ENCODE results near the gene SLC34A3.

SLC34A3 gene

DNA sequence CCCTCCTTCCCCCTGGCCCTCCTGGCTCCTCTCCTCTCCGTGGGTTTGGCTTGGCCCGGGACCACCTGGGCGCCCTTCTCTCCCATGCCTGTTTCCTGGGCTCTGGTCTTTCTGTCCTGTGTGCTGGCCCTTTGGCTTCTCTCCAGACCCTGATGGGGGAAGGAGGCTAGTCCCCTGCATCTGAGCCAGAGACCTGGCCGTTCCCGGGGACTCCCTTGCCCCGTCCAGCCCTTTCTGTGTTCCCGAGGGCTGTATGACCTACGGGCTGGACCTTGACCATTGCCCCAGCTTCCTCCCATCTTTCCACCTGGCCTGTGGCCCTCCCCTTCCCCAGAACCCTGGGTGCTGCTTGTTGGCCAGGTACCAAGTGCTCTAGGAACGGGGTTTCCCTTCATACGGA lies 32.8 kb downstream of the SLC34A3 start:
- TF ChIP-seq, protein P1, sequence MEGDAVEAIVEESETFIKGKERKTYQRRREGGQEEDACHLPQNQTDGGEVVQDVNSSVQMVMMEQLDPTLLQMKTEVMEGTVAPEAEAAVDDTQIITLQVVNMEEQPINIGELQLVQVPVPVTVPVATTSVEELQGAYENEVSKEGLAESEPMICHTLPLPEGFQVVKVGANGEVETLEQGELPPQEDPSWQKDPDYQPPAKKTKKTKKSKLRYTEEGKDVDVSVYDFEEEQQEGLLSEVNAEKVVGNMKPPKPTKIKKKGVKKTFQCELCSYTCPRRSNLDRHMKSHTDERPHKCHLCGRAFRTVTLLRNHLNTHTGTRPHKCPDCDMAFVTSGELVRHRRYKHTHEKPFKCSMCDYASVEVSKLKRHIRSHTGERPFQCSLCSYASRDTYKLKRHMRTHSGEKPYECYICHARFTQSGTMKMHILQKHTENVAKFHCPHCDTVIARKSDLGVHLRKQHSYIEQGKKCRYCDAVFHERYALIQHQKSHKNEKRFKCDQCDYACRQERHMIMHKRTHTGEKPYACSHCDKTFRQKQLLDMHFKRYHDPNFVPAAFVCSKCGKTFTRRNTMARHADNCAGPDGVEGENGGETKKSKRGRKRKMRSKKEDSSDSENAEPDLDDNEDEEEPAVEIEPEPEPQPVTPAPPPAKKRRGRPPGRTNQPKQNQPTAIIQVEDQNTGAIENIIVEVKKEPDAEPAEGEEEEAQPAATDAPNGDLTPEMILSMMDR (IDR thresholded peaks at IDR 0.05; ENCODE audit: borderline replicate concordance, insufficient read depth, low read depth, low read length): no peak
- no peak overlapping the region for H3K4me3 ChIP-seq (ENCODE audit: low read depth, low read length)

DNA sequence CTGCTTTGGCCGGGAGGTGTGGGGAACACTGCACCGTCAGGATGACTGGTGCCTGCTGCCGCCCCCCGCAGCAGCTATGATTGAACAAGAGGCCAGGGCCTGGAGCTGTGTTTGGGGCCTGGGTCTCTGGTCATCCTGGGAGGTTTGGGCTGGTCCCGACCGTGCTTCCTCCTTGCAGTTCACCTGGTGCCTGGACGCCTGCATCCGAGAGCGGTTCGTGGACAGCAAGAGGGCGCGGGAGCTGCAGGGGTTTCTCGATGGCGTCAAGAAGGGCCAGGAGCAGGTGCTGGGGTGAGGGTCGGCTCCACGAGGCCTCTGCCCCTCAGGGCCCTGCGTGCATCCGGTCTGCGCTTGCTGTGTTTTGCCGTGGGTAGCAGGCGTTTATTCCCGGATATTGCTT lies 33.4 kb downstream of the SLC34A3 start:
- TF ChIP-seq, protein P1 (IDR thresholded peaks at IDR 0.05; ENCODE audit: borderline replicate concordance, insufficient read depth, low read depth, low read length): no peak
- H3K4me3 ChIP-seq (ENCODE audit: low read depth, low read length): no peak overlapping the region

DNA sequence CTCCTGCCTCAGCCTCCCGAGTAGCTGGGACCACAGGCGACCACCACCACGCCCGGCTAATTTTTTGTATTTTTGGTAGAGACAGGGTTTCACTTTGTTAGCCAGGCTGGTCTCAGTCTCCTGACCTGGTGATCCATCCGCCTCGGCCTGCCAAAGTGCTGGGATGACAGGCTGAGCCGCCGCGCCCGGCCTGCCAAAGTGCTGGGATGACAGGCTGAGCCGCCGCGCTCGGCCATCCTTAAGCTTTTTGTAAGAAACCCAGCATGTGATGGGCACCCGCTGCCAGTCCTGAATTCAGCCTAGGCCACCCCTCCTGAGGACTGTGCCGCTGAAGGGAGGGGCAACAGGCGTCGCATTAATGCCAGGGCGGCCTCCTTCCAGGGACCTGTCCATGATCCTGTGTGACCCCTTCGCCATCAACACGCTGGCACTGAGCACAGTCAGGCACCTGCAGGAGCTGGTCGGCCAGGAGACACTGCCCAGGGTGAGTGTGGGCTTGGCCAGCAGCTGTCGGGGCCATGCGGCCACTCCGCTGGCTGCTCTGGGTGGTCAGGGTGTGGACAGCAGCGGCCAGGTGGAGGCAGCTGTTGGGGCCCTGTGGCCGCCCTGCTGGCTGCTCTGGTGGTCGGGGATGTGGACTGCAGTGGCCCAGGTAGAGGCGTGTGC lies 34.9 kb downstream of the SLC34A3 start:
- no peak overlapping the region for H3K4me3 ChIP-seq (ENCODE audit: low read depth, low read length)
- TF ChIP-seq, protein P1 (IDR thresholded peaks at IDR 0.05; ENCODE audit: borderline replicate concordance, insufficient read depth, low read depth, low read length): no peak

DNA sequence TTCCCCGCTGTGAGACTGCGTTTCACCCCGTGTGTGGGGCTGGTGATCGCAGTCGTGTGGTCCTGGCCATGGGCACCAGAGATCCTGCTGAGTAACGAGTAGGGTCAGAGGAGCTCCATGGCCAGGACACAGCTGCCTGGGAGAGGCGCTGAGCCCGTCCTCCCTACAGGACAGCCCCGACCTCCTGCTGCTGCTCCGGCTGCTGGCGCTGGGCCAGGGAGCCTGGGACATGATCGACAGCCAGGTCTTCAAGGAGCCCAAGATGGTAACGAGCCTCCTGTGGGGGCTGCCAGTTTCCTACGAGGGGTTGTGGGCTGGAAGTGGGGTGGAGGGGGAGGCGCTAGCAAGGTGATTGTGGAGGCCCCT lies 35.4 kb downstream of the SLC34A3 start:
- H3K4me3 ChIP-seq (ENCODE audit: low read depth, low read length): no peak overlapping the region
- TF ChIP-seq, protein P1 (IDR thresholded peaks at IDR 0.05; ENCODE audit: borderline replicate concordance, insufficient read depth, low read depth, low read length): no peak

DNA sequence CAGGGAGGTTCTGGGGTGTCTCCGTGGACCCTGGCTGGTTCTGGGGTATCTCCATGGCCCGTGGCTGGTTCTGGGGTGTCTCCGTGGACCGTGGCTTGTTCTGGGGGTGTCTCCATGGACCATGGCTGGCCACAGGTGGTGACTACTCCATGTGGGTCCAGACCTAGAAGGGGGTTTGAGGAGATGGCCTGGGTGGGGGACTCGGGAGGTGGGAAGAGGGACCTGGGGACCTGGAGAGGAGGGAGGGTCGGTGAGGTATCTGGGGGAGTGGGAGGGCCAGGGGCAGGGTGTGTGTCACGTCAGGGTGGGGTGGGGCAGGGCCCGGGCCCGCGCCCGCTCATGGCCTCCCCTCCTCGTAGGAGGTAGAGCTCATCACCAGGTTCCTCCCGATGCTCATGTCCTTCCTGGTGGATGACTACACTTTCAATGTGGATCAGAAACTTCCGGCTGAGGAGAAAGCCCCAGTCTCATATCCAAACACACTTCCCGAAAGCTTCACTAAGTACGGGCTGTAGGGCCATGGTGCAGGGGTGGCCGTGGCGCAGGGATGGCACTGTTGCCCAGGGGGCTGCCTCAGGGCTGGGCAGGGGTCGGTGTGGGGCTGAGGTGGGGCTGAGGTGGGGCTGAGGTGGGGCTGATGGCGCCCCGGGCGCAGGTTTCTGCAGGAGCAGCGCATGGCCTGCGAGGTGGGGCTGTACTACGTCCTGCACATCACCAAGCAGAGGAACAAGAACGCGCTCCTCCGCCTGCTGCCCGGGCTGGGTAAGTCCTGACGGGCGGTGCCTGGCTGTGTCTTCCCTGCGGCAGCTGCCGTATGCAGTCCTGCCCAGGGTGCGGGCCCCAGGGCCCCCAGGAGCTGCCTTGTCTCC lies 36.1 kb downstream of the SLC34A3 start:
- TF ChIP-seq, protein P1 (IDR thresholded peaks at IDR 0.05; ENCODE audit: borderline replicate concordance, insufficient read depth, low read depth, low read length): no peak
- H3K4me3 ChIP-seq (ENCODE audit: low read depth, low read length): no peak overlapping the region

DNA sequence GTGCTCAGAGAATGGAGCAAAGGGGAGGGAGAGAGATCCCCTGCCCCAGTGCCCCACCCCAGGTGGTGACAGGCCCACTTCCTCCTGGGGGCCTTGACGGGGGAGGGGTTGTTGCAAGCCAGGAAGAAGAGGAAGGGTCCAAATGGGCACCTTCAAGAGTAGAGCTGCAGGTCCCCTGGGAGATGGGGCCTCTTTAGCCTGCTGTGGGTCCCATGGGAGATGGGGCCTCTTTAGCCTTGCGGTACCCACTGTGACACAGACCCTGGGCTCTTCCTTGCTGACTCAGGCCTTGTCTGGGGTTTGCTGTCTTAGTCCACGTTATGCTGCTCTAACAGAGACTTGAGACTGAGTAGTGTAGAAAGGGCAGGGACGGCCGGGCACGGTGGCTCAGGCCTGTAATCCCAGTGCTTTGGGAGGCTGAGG lies 37.2 kb downstream of the SLC34A3 start:
- H3K4me3 ChIP-seq (ENCODE audit: low read depth, low read length): no peak overlapping the region
- TF ChIP-seq, protein P1 (IDR thresholded peaks at IDR 0.05; ENCODE audit: borderline replicate concordance, insufficient read depth, low read depth, low read length): no peak

Measured in GM12875 (cell line).